ENCODE data around the gene TPCN2.

GRCh38 chr11:69152733-69153421 lies 104.1 kb downstream of the TPCN2 start:
- TF ChIP-seq POLR2AphosphoS5 (IDR thresholded peaks at IDR 0.05; ENCODE audit: borderline replicate concordance, low read depth, low read length) (no peak), EZH2 (IDR thresholded peaks at IDR 0.05) (no peak), FOXP2 (optimal IDR thresholded peaks at IDR 0.05; ENCODE audit: control extremely low read depth, extremely low read length, insufficient read depth) (no peak)
